Omental fat pad (tissue), 4 donors: ENCODE measurements around the gene ATXN7L2. TPM values are rescaled to one million over a fixed set of nuclear protein-coding genes. Genes with fewer than 3 reads are reported as not detected.

Experiments used
- ATAC-seq: fragments of 150-250 bp; one replicate; pipeline ENCODE4 v1.9.1; 2016; ENCODE audit warnings: mild to moderate bottlenecking, moderate library complexity; ENCODE audit not compliant: low FRiP score
- DNase-seq: peaks from one replicate; pipeline ENCODE4 v3.0.0-alpha.2; 2019; ENCODE audit warnings: low spot score
- CTCF ChIP-seq, 3 donors: fragments of 450-650 bp; IDR thresholded peaks; one replicate each; pipeline ENCODE4 v1.5.1; 2016 to 2017; ENCODE audit warnings: antibody characterized with exemption in 3 of 3, mild to moderate bottlenecking in 3 of 3, moderate library complexity in 2 of 3
- total RNA-seq, 4 donors: library from RNA; depleted of rRNA; stranded (reverse); fragments of >200 nt; gene quantifications; one replicate each; pipeline ENCODE4 v1.1.0, GENCODE V29; 2016

The ATXN7L2 gene
- total RNA-seq, 4 donors from 2014 or later, result 3.5 to 5.3 (median 4.7) TPM

- TF ChIP-seq CTCF (IDR thresholded peaks at IDR 0.05), result no peak
- ATAC-seq (no peak), DNase-seq (no peak)
Measured at GRCh38 chr1:109482242-109482641, 1.5 kb upstream of the ATXN7L2 start.

GRCh38 chr1:109482791-109483671, 674 bp upstream of the ATXN7L2 start:
- peak; percentile 33 for ATAC-seq
- DNase-seq, result no peak
- TF ChIP-seq CTCF (IDR thresholded peaks at IDR 0.05), result no peak

GRCh38 chr1:109484519-109484975, 842 bp downstream of the ATXN7L2 start:
- TF ChIP-seq CTCF (IDR thresholded peaks at IDR 0.05), result no peak
- DNase-seq (no peak), ATAC-seq (no peak)

- no peak for DNase-seq
- ATAC-seq, result no peak
- TF ChIP-seq CTCF (IDR thresholded peaks at IDR 0.05), result no peak
Measured at GRCh38 chr1:109485001-109485400, 1.3 kb downstream of the ATXN7L2 start.

GRCh38 chr1:109487261-109487660, 3.6 kb downstream of the ATXN7L2 start:
- ATAC-seq (no peak), DNase-seq (no peak)
- TF ChIP-seq CTCF (IDR thresholded peaks at IDR 0.05), result no peak

- DNase-seq (no peak), ATAC-seq (no peak)
- no peak for TF ChIP-seq CTCF (IDR thresholded peaks at IDR 0.05)
Measured at GRCh38 chr1:109488201-109488600, 4.5 kb downstream of the ATXN7L2 start.

- TF ChIP-seq CTCF (IDR thresholded peaks at IDR 0.05), result no peak
- DNase-seq, result no peak
- no peak for ATAC-seq
Measured at GRCh38 chr1:109488696-109489095, 5.0 kb downstream of the ATXN7L2 start.
